PC-3 (cell line): ENCODE results near the gene AKAP8L. TPM values are rescaled to one million over a fixed set of nuclear protein-coding genes. Genes with fewer than 3 reads are reported as not detected.

Experiments used
- ATAC-seq: fragments of 200-7000 bp; cut with Tn5 transposase; 2 replicates; pipeline ENCODE4 v1.9.1; 2020; ENCODE audit warnings: mild to moderate bottlenecking, moderate library complexity
- BruUV-seq: library from RNA; stranded (reverse); fragments of 400-500 nt; replicated peaks from 2 replicates; lab custom pipeline; 2021; lab: Mats Ljungman, UMichigan
- CTCF ChIA-PET: fragments of 300-600 bp; sonication (Branson Sonifier 250); formaldehyde crosslinking; loops from one replicate; lab custom pipeline; 2022; ENCODE audit warnings: antibody characterized with exemption; lab: Charles Lee
- POLR2A ChIA-PET: fragments of 300-600 bp; sonication (Branson Sonifier 250); formaldehyde crosslinking; loops from one replicate; lab custom pipeline; 2022; ENCODE audit warnings: antibody characterized with exemption; ENCODE audit not compliant: unreplicated experiment; lab: Charles Lee
- DNase-seq: peaks from one replicate; pipeline ENCODE4 v3.0.0-alpha.2; 2015
- H2AFZ ChIP-seq: fragments of 300-600 bp; sonication (generic); 2 replicates; pipeline ENCODE4 v1.6.0; 2016; ENCODE audit warnings: antibody characterized with exemption, low read length
- H3F3A ChIP-seq: fragments of 300-600 bp; sonication (generic); one replicate; pipeline ENCODE4 v1.6.0; 2017; ENCODE audit warnings: antibody characterized with exemption, low read length, control low read depth, mild to moderate bottlenecking; ENCODE audit not compliant: unreplicated experiment
- H3K27ac ChIP-seq: fragments of 300-600 bp; sonication (generic); 2 replicates; pipeline ENCODE4 v1.5.1; 2016; ENCODE audit warnings: mild to moderate bottlenecking, low read length
- H3K27me3 ChIP-seq: fragments of 300-600 bp; sonication (generic); 2 replicates; pipeline ENCODE4 v1.6.1; 2016; ENCODE audit warnings: low read length, mixed read lengths
- H3K36me3 ChIP-seq: fragments of 300-600 bp; sonication (generic); 2 replicates; pipeline ENCODE4 v1.6.1; 2016; ENCODE audit warnings: low read depth, mixed run types, low read length, mixed read lengths
- H3K4me1 ChIP-seq: fragments of 300-600 bp; sonication (generic); 2 replicates; pipeline ENCODE4 v1.5.1; 2016; ENCODE audit warnings: low read length; ENCODE audit not compliant: insufficient read depth
- H3K4me2 ChIP-seq: fragments of 300-600 bp; sonication (generic); 2 replicates; pipeline ENCODE4 v1.6.0; 2016; ENCODE audit warnings: low read length
- H3K4me3 ChIP-seq: fragments of 300-600 bp; sonication (generic); 2 replicates; pipeline ENCODE4 v1.5.1; 2016; ENCODE audit warnings: mild to moderate bottlenecking, low read length, mixed read lengths
- H3K79me2 ChIP-seq: fragments of 300-600 bp; sonication (generic); 2 replicates; pipeline ENCODE4 v1.6.1; 2017; ENCODE audit warnings: low read length, mixed read lengths
- H3K9ac ChIP-seq: fragments of 300-600 bp; sonication (generic); 2 replicates; pipeline ENCODE4 v1.6.0; 2016; ENCODE audit warnings: mild to moderate bottlenecking, low read length
- H3K9me2 ChIP-seq: fragments of 300-600 bp; sonication (generic); replicated peaks from 2 replicates; pipeline ENCODE4 v1.6.1; 2016; ENCODE audit warnings: mixed run types, low read length, mixed read lengths
- H3K9me3 ChIP-seq: fragments of 300-600 bp; sonication (generic); 2 replicates; pipeline ENCODE4 v1.6.1; 2016; ENCODE audit warnings: low read length, mixed read lengths
- H4K20me1 ChIP-seq: fragments of 300-600 bp; sonication (generic); 2 replicates; pipeline ENCODE4 v1.6.1; 2016; ENCODE audit warnings: low read length, mixed read lengths
- CTCF ChIP-seq: fragments of 300-600 bp; sonication (generic); conservative IDR thresholded peaks from 2 replicates; pipeline ENCODE4 v1.5.1; 2017; ENCODE audit warnings: antibody characterized with exemption, low read depth, mild to moderate bottlenecking, low read length
- EZH2 ChIP-seq: fragments of 300-600 bp; sonication (generic); IDR thresholded peaks from one replicate; pipeline ENCODE4 v1.6.1; 2017; ENCODE audit warnings: antibody characterized with exemption, mild to moderate bottlenecking, low read length; ENCODE audit not compliant: unreplicated experiment
- EZH2phosphoT487 ChIP-seq: fragments of 300-600 bp; sonication (generic); IDR thresholded peaks from 2 replicates; pipeline ENCODE4 v1.6.1; 2018; ENCODE audit warnings: mild to moderate bottlenecking, antibody characterized with exemption, low read length, borderline replicate concordance
- intact Hi-C: fragments of 100-400 bp; cut with micrococcal nuclease; formaldehyde crosslinking; loops from 2 replicates; pipeline ENCODE4 v1.9.0; 2023
- total RNA-seq: library from RNA; depleted of rRNA; stranded (reverse); fragments of >200 nt; gene quantifications from 2 replicates; pipeline ENCODE4 v1.2.3, GENCODE V29; 2014

AKAP8L gene
- total RNA-seq, 1 experiment from 2014 or later, result 97.9 TPM

- Histone ChIP-seq H3K9me3 (no peaks in the 10 kb centered on the region), H3K4me1 (peaks cover 15% of the 10 kb centered on the region; the same call in 1 of the 2 replicates), H3K79me2 (no peaks in the 10 kb centered on the region), H2AFZ (peak within 1 kb of the TSS; percentile 75), H3K9me2 (0 out of 2 replicates have a peak, but pooled peaks cover 4% of the 10 kb centered on the region), H3K27ac (no peak within 1 kb of the TSS), H3K9ac (no peak within 1 kb of the TSS), H4K20me1 (no peaks in the 10 kb centered on the region), H3F3A (no peaks in the 10 kb centered on the region), H3K27me3 (no peaks in the 10 kb centered on the region), H3K36me3 (no peaks in the 10 kb centered on the region), H3K4me2 (peak within 1 kb of the TSS; percentile 82), H3K4me3 (peak within 1 kb of the TSS; percentile 57)
- no peak for TF ChIP-seq EZH2
- no peak for TF ChIP-seq CTCF
- TF ChIP-seq EZH2phosphoT487, result no peak
- CTCF ChIA-PET, result no interaction called here
- intact Hi-C loops, result loop anchor here (2.0 to 10.0 kb wide), 2 partner anchors 17 to 105 kb away; no protein-coding TSS in a partner anchor
- no TSS peak for BruUV-seq
- DNase-seq (peak; percentile 72), ATAC-seq (peak; percentile 34)
- POLR2A ChIA-PET, result no interaction called here
These were observed 31.1 kb upstream of the AKAP8L start, which contains the start of gene WIZ for GRCh38 chr19:15449620-15450527. WIZ (minus strand) TSS chr19:15449956; CDS start chr19:15448307, 1,649 bp downstream.

GRCh38 chr19:15448778-15449619 lies 30.2 kb upstream of the AKAP8L start:
- CTCF ChIA-PET, result no interaction called here

More at GRCh38 chr19:15448778-15449619, 30.2 kb upstream of the AKAP8L start:
- no TSS peak for BruUV-seq
- peak overlapping the region; percentile 55 for H2AFZ ChIP-seq
- peaks cover 15% of the 10 kb centered on the region; the same call in 1 of the 2 replicates for H3K4me1 ChIP-seq
- H3K9me3 ChIP-seq, result no peaks in the 10 kb centered on the region
- POLR2A ChIA-PET, result no interaction called here
- H3K4me3 ChIP-seq, result peak overlapping the region; percentile 57
- ATAC-seq (no peak), DNase-seq (no peak)
- H3F3A ChIP-seq, result no peaks in the 10 kb centered on the region
- 0 out of 2 replicates have a peak, but pooled peaks cover 4% of the 10 kb centered on the region for H3K9me2 ChIP-seq
- H3K79me2 ChIP-seq, result no peaks in the 10 kb centered on the region
- no peaks in the 10 kb centered on the region for H3K27me3 ChIP-seq
- H4K20me1 ChIP-seq, result no peaks in the 10 kb centered on the region
- no peak overlapping the region for H3K9ac ChIP-seq
- intact Hi-C loops, result loop anchor here (2.0 kb wide), 1 partner anchor 16 kb away; no protein-coding TSS in a partner anchor
- no peak overlapping the region for H3K27ac ChIP-seq
- TF ChIP-seq CTCF (no peak), EZH2phosphoT487 (no peak), EZH2 (no peak)
- peak overlapping the region; percentile 82 for H3K4me2 ChIP-seq
- H3K36me3 ChIP-seq, result no peaks in the 10 kb centered on the region
